Right ventricle myocardium superior (tissue), 1 donor: ENCODE data around the gene VMP1. TPM values are rescaled to one million over a fixed set of nuclear protein-coding genes. Genes with fewer than 3 reads are reported as not detected.

Source experiments
- ATAC-seq: fragments of 200-7000 bp; cut with Tn5 transposase; one replicate; pipeline ENCODE4 v1.9.1; 2020; ENCODE audit warnings: mild to moderate bottlenecking; ENCODE audit not compliant: poor library complexity
- DNase-seq: peaks from one replicate; pipeline ENCODE4 v3.0.0-alpha.2; 2020
- intact Hi-C: fragments of 100-400 bp; cut with DNase I; formaldehyde crosslinking; loops from one replicate; pipeline ENCODE4 v1.11.2; 2022
- long read RNA-seq: library from polyadenylated mRNA; unstranded; transcript quantifications from one replicate; pipeline ENCODE4 v2.0.0, GENCODE V29; 2021
- total RNA-seq: library from RNA; stranded (reverse); fragmentation: NEBNext Ultra II Directional; extraction: Animal tissue kit (Norgen Biotek cat#: 25700); gene quantifications from one replicate; pipeline ENCODE4 v1.2.1, GENCODE V29; 2021
- donor health status: DM: no; HTN: yes; CAD: no; lungs with severe emphysema.

The VMP1 gene
- 49.4 TPM for total RNA-seq
- long read RNA-seq, full-length matches to known transcripts: 69 of 78 reads
- long read RNA-seq, partial matches to known transcripts: 1 of 78 reads
- long read RNA-seq, other reads (novel, unspliced or antisense): 8 of 78 reads

DNA sequence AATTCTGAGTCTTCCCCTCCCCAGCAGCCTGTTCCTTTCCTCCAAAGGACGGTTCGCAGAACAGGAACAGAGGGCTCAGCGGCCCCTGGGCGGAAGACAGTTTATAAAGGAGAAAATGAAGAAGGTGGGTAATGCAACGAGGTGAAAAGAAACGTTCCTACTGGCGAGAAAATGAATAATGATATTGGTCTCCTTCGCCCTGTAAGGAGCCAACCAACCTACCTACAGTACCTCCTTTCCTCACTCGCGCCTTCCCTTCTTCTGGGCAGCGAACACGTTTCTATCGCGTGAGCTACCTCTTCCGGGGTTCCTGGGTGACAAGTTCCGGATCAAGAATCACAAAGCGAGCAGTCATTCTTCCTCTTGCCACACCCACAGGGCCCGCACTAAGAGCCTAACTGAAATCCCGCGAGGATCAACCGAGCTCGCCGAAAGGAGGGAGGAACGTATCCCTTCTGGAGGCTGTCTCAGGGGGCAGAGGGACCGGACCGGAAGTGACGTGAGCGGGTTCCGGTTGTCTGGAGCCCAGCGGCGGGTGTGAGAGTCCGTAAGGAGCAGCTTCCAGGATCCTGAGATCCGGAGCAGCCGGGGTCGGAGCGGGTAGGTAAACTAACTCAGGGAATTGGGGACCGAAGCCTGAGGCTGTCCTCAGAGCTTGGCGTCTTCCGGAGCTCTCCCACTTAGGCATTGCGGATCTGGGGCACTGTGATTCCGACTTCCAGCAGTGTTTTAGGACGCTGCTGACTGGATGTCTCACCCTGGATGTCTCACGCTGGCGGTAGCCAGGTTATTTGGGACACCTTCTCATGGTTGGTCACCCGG, at the start of gene VMP1, which contains the start of gene PTRH2:
TSS of gene VMP1 (plus strand) at position 506 of the 822 bp plus-strand sequence. CDS start 23,793 bp downstream, outside the sequence.
TSS of gene PTRH2 (minus strand) at position 282 of the 822 bp plus-strand sequence. CDS start 9,452 bp downstream, outside the sequence.
- intact Hi-C loops: no loop called here
- ATAC-seq: peak; percentile 99

DNA sequence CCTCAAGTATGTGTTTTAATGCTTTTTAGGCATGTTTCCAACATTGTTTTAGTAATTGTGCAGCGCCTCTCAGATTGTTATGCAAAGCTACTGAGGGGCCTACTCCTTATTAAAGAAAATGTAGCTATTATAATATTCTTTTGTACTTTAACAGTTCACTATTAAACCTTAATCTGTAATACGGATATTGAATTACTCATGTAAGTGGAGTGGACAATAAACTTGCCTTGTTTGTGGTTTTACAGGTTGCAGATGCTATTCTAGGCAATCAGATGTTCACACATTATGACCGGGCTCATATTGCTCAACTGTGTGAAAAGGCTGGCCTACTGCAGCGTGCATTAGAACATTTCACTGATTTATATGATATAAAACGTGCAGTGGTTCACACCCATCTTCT, 41.2 kb upstream of the VMP1 start:
- no peak for ATAC-seq
- no peak for DNase-seq
- intact Hi-C loops: loop anchor here (10.0 kb wide), 1 partner anchor 269 kb away; no protein-coding TSS in a partner anchor

More for the DNA sequence above, at the start of gene VMP1, which contains the start of gene PTRH2:
- DNase-seq: peak; percentile 98

DNA sequence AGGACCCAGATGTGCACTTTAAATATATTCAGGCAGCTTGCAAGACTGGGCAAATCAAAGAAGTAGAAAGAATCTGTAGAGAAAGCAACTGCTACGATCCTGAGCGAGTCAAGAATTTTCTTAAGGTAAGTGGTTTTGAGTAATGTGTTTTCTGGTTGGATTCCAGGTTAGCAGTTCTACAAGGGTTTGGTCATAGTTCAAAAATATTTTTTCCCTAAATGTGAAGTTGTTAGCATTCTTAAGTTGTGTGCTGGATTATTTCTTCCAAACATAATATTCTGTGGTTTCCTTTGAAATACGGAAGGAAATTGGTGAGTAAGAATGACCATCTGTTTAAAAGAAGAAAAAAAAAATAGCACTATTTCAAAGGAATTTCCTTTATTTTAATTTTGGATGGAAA, 38.6 kb upstream of the VMP1 start:
- DNase-seq (no peak), ATAC-seq (no peak)
- intact Hi-C loops: loop anchor here (10.0 kb wide), 1 partner anchor 266 kb away; no protein-coding TSS in a partner anchor

DNA sequence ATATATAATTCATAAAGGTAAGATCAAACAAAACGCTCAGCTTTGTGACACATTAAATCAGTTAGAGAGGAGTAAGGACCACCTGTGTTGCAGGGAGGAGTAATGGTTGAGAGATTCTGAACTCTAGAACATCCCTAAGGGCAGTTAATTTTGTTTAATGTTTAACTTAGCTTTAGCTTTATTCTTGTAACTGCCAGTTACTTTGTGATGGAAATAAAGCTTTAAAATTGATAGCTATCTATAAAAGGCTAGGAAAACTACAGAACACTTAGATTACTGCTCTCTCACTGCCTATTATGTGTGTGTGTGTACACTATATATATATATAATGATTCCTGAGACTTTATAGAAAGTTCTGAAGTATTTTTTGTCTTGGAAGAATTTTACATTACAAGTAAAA, 38.0 kb upstream of the VMP1 start:
- intact Hi-C loops: loop anchor here (10.0 kb wide), 1 partner anchor 265 kb away; no protein-coding TSS in a partner anchor
- ATAC-seq: no peak

DNA sequence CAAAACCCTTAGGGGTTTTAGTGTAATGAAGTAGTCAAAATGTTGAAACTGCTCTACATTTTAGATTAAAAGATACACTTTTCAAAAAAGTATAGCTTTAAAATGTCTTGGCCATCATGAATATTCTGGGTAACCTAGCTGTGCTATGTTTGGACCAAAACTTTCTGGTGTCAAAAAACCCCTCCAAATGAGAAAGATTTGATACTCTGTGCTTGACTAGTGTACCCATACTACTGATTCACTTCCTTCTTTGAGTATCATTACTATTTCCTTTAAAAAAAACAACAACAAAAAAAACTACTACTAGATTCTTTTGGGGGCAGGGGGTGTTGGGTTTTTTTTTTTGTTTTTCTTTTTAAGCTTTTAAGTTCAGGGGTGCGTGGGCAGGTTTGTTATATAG, 37.5 kb upstream of the VMP1 start:
- intact Hi-C loops: loop anchor here (10.0 kb wide), 1 partner anchor 265 kb away; no protein-coding TSS in a partner anchor
- ATAC-seq: no peak
- DNase-seq: no peak

More for the DNA sequence above, 38.0 kb upstream of the VMP1 start:
- DNase-seq: no peak

DNA sequence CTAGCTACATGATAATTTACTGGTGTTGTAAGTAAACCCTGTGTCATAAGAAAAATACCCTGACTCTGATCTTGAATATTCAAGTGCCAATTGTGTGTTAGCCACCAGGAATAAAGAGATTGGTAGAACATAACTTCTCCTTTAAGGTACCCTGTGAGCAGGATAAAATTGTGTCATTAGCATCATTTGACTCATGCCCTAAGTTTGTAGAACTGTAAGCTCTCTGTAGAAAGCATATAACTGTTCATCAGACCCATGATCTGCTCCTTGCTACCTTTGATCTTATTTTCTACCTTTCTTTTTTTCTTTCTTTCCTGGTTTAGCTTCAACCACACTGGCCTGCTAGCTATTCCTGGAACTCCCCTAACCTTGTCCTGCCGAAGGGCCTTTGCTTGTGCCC, 36.1 kb upstream of the VMP1 start:
- DNase-seq (no peak), ATAC-seq (no peak)
- intact Hi-C loops: no loop called here

DNA sequence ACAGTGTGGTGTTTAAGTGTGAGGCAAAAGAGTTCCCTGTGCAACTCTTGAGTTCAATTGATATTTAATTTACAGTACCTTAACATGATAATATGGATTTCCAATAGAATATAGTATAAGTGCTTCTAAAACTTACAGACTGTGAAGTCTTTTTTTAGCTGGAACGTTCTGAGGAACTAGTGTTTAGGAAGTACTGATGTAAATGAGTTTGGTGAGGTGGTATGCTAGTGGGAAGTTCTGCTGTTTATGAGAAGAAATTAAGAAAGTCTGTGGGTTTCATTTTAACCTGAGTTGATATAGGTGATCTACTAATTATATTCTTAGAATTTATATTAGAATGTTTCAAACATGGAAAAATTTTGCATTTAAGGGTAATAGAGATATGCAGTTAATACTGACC, 32.2 kb upstream of the VMP1 start:
- DNase-seq (no peak), ATAC-seq (no peak)
- intact Hi-C loops: no loop called here

DNA sequence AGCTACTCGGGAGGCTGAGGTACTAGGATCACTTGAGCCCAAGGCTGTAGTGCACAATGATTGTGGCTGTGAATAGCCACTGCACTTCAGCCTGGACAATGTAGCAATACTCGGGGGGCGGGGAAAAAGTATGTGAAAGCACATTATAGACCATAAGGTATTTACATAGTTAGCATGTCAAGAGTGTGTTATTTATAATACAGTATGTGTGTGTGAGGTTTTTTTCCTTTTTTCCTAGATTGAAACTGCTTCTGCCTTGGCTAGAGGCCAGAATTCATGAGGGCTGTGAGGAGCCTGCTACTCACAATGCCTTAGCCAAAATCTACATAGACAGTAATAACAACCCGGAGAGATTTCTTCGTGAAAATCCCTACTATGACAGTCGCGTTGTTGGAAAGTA, 30.7 kb upstream of the VMP1 start:
- intact Hi-C loops: no loop called here
- DNase-seq: no peak

DNA sequence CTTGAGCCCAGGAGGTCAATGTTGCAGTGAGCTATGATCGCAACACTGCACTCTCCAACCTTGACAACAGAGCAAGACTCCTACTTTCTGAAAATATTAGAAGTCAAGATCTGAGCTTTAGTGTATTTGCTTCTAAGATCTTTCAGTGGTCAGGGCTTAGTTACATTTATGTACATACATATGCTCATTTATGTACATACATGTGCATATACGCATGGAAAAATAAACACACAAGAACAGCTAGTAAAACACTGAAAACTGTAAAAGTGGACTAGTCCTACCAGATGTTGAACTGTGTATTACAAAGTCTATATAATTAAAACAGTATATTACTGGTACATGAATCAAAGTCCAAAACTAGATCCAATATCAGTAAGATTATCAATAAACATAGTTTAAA, 28.5 kb upstream of the VMP1 start:
- intact Hi-C loops: no loop called here
- DNase-seq: no peak
- ATAC-seq: no peak

More for the DNA sequence above, 30.7 kb upstream of the VMP1 start:
- no peak for ATAC-seq

DNA sequence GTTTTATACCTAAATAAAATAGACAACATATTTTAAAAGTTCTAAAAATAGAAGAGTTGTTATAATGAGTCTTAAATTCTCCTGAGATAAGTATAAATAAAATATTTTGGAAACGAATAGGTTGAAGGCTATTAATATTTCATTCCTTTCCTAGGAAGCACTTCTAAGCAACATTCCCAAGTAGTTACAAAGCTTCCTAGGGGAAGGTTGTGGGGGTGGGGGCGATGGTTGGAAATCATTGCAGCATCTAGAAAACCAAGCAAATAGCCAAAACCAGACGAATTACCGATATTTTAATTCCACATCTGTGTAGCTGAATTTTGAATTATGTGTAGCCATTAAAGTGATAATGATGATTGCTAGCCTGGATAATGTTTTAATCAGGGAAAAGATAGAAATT, 27.1 kb upstream of the VMP1 start:
- DNase-seq (no peak), ATAC-seq (no peak)
- intact Hi-C loops: no loop called here

DNA sequence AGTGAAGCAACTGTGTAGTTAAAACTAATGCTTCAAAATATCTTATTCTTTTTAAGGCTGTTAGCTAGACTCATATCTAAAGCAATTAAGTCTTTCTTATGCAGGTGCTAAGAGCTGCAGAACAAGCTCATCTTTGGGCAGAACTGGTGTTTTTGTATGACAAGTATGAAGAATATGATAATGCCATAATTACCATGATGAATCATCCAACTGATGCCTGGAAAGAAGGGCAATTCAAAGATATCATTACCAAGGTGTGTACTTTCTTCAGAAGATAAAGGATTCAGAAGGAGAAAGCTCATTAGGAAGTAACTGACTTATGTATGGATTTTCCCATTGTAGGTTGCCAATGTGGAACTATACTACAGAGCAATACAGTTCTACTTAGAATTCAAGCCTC, 24.2 kb upstream of the VMP1 start:
- no peak for ATAC-seq
- no peak for DNase-seq
- intact Hi-C loops: no loop called here

DNA sequence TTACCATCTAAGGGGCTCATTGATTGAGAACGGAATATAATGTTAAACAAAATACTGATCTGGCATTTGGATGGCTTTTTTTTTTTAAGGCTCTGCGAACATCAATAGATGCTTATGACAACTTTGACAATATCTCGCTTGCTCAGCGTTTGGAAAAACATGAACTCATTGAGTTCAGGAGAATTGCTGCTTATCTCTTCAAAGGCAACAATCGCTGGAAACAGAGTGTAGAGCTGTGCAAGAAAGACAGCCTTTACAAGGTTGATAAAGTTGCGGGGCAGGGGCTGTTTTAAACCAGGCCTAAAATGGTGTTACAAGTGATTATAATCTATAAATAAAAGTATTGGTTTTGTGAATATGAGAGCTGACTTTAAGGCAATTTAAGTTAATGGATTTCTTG, 22.5 kb upstream of the VMP1 start:
- no peak for ATAC-seq
- no peak for DNase-seq
- intact Hi-C loops: no loop called here

DNA sequence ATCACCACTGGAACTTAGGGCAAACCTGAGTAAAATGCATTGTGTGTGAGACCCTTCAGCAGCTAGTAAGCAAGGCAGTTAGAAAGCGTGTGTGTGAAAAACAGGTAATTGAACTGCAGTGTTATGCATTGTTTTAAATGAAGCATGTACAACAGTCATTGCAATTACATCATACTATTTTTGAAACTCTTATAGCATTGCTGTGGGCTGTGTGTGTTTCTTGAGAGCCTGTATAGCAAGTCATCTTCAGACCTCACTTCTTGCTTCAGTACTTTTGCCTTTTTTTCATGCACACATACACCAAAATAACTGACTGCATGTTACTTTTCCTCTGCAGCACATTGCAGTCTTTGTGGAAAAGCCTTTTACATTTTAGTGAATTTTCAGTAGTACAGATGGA, 19.4 kb upstream of the VMP1 start:
- intact Hi-C loops: no loop called here
- DNase-seq: no peak
- no peak for ATAC-seq

DNA sequence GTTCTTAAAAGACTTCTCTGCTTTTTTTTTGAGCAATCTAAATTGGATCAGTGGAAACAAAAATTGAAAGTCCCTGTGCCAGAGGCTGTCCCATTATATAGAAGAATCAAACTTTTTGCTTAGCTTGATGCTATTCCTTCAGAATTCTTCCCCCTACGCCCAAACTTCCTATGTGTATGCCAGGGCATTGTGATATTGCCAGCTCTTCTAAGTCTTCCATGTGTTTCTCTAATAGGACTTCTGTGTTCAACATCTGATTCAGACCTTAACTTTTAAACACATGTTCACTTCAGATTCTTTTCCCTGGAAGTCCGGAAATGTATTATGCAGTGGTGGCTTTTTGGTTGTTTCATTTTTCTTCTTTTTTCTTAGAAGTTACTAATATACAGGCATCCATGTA, 19.0 kb upstream of the VMP1 start:
- ATAC-seq: no peak
- intact Hi-C loops: no loop called here
- DNase-seq: no peak

DNA sequence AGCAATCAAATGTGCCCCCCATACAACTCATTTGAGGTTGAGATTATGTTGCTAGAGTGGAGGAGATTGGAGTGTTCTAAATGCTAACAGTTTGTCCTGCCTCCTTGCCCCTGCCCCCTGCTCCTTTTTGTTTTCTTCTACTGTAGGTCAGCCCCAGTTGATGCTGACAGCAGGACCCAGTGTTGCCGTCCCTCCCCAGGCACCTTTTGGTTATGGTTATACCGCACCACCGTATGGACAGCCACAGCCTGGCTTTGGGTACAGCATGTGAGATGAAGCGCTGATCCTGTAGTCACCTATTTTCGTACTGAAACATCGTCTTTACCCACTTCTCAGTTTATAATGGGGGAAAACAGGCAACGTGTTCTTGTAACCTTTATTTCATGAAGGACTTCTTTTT, 13.9 kb upstream of the VMP1 start:
- no peak for ATAC-seq
- DNase-seq: no peak
- intact Hi-C loops: no loop called here

DNA sequence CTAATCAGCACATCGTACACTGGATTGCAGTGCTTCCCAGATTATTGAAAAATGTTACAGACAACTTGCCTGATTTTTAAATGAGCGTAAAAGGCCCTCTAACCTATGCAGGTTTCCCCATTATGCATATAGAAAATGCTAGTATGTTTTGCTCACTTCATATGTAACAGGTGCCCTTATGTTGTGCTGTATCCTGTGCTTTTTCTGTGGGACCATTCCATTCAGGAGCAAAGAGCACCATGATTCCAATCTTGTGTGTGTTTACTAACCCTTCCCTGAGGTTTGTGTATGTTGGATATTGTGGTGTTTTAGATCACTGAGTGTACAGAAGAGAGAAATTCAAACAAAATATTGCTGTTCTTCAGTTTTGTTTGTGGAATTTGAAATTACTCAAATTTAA, 13.1 kb upstream of the VMP1 start:
- ATAC-seq: no peak
- intact Hi-C loops: no loop called here
- DNase-seq: no peak

DNA sequence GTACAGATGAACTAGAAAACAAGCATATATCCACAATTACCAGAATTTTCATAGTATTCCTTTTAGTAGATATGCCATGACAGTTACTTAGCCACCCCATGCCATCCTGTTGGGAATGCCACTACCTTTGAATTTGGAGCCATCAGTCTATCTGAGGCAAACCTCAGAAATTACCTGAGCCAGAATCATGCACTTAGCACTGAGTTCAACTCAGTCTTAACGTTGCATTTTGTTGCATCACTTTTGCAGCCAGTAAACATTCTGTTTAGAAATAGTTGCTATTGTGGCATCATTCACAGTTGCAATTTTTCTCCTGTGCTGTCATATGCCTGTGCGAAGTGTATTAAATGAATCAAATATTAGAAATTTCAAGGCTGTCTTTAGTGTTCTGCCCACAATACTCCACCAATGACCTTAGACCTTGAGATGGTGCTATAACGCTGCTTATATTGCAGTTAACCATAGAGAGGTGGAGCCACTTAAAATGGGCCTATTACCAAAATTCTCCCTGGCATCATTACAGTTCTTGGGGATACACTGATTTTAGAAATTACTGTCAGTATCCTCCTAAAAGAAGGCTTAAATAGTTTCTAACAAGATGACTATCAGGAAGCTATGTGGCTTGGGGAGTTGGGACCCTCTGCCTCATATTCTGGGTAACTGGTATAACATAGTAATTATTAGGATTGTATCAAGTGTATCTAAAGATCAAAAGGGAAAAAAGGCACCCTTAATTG, 11.3 kb upstream of the VMP1 start:
- no peak for ATAC-seq
- no peak for DNase-seq
- intact Hi-C loops: no loop called here

DNA sequence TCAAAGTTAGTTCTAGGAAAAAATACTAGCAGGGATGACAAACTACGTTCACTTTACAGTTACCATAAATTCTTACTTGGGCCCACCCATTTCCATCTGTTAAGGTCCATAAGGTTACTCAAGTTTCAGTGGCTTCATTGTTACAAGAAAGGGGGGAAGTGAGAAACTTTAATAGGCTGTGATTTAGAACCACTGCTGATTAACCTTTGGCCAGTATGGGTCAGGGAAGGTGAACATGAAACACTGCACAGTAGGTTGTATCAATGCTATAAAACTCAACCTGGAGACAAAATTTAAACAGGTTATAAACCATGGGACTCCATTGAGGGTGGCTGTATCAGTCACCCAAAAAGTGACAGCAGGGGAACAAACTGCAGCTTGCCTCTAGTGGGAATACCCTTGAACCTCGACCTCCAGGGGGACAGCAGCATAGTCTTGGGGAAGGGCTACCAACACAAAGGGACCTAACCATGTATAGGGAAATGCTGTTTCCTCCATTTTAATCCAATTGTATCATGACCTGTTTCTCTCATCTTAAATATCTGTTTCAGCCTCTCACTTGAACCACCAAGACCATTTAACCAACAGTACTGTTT, 10.7 kb upstream of the VMP1 start:
- ATAC-seq: no peak
- DNase-seq: no peak
- intact Hi-C loops: no loop called here

DNA sequence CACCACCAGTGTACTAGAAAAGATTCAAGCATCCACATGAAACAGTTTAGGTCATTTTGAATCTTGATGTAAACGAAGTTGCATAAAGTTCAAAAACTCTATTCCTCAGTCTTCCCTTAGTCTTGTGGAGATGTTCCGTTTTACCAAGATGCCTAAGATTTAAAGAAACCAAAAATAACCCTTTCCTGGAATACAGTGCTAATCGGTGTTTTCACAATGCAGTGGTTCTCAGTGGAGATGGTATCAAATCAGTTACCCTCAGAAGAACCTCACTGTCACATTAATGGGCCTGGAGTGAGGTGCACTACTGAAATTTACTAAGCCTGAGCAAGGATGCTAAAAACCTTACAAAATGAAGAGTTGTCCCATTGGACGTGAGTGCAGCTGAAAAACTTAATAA, 9.3 kb upstream of the VMP1 start:
- intact Hi-C loops: no loop called here
- ATAC-seq (no peak), DNase-seq (no peak)
